Gastrocnemius medialis (tissue), 4 donors: ENCODE results near the gene MAP3K7. TPM values are rescaled to one million over a fixed set of nuclear protein-coding genes. Genes with fewer than 3 reads are reported as not detected.

Source experiments
- ATAC-seq, 2 donors: fragments of 150-250 bp; one replicate each; pipeline ENCODE4 v1.9.1; 2016
- DNase-seq, 2 donors: peaks; one replicate each; pipeline ENCODE4 v3.0.0-alpha.2; 2019
- H3K27ac ChIP-seq, 4 donors: fragments of 200-600 bp; sonication (generic); 1 replicate in 1 of 4; 2 replicates in 3 of 4; pipeline ENCODE4 v1.5.1; 2016 to 2018; ENCODE audit warnings: mild to moderate bottlenecking in 2 of 4, moderate library complexity in 1 of 4
- H3K27me3 ChIP-seq, 3 donors: fragments of 200-600 bp; sonication (generic) in 2 of 3; 1 replicate in 1 of 3; 2 replicates in 2 of 3; pipeline versions ENCODE4 v1.5.1 to v1.6.0; 2016 to 2019; ENCODE audit warnings: mild to moderate bottlenecking in 1 of 3, moderate library complexity in 1 of 3
- H3K36me3 ChIP-seq, 2 donors: fragments of 200-600 bp; sonication (generic) in 1 of 2; one replicate each; pipeline ENCODE4 v1.5.1; 2017 to 2018
- H3K4me1 ChIP-seq, 2 donors: fragments of 200-600 bp; sonication (generic) in 1 of 2; one replicate each; pipeline ENCODE4 v1.5.1; 2016 to 2017; ENCODE audit warnings: mild to moderate bottlenecking in 2 of 2
- H3K4me3 ChIP-seq, 4 donors: fragments of 200-600 bp; sonication (generic) in 3 of 4; 1 replicate in 1 of 4; 2 replicates in 3 of 4; pipeline ENCODE4 v1.5.1; 2016 to 2019; ENCODE audit warnings: mild to moderate bottlenecking in 2 of 4
- H3K9me3 ChIP-seq, 3 donors: fragments of 200-600 bp; sonication (generic) in 2 of 3; 1 replicate in 1 of 3; 2 replicates in 2 of 3; pipeline ENCODE4 v1.5.1; 2016 to 2019
- CTCF ChIP-seq, 5 experiments: fragments of 450-650 bp in 3 of 5; fragments of 200-600 bp in 2 of 5; sonication (generic) in 2 of 5; IDR thresholded peaks in 4 of 5; conservative IDR thresholded peaks in 1 of 5; 1 replicate in 4 of 5; 2 replicates in 1 of 5; pipeline ENCODE4 v1.5.1; 2016 to 2019; ENCODE audit warnings: antibody characterized with exemption in 5 of 5, mild to moderate bottlenecking in 3 of 5, moderate library complexity in 3 of 5
- POLR2A ChIP-seq, 2 donors: fragments of 450-650 bp; IDR thresholded peaks; one replicate each; pipeline ENCODE4 v1.6.1; 2017; ENCODE audit warnings: antibody characterized with exemption in 2 of 2, mild to moderate bottlenecking in 2 of 2, moderate library complexity in 2 of 2
- in situ Hi-C, 4 donors: fragments of 200-750 bp; cut with MboI; loops; one replicate each; pipeline versions ENCODE4 v1.15.0 to v1.8.0; 2017; ENCODE audit warnings: low sequenced_read_pairs in 4 of 4
- intact Hi-C: fragments of 100-400 bp; cut with DNase I; formaldehyde crosslinking; loops from one replicate; pipeline ENCODE4 v1.15.1; 2023; ENCODE audit warnings: low total_unique reads
- total RNA-seq, 4 donors: library from RNA; depleted of rRNA; stranded (reverse); fragments of >200 nt; gene quantifications; one replicate each; pipeline versions ENCODE4 v1.1.0 to v1.2.3, GENCODE V29; 2016

MAP3K7 gene
- total RNA-seq, 4 donors from 2014 or later, result 16.6 to 27.2 (median 18.9) TPM

GRCh38 chr6:90493332-90493731 is 93.5 kb downstream of the MAP3K7 start:
- DNase-seq (no peak), ATAC-seq (no peak)
- Histone ChIP-seq H3K9me3 (no peaks in the 10 kb centered on the region), H3K4me3 (no peak overlapping the region), H3K27ac (no peak overlapping the region), H3K4me1 (no peaks in the 10 kb centered on the region), H3K36me3 (no peaks in the 10 kb centered on the region), H3K27me3 (peaks cover 3 to 13% (median 8%) of the 10 kb centered on the region in 3 donors)
- in situ Hi-C loops, result no loop called here
- intact Hi-C loops, result no loop called here
- TF ChIP-seq POLR2A (IDR thresholded peaks at IDR 0.05), result no peak
- TF ChIP-seq CTCF (IDR thresholded peaks at IDR 0.05 in 4 of 5, conservative IDR thresholded peaks at IDR 0.05 in 1 of 5), result no peak

- TF ChIP-seq POLR2A (IDR thresholded peaks at IDR 0.05) (no peak), CTCF (IDR thresholded peaks at IDR 0.05 in 4 of 5, conservative IDR thresholded peaks at IDR 0.05 in 1 of 5) (no peak)
- H3K27ac ChIP-seq, result no peak overlapping the region
- DNase-seq (no peak), ATAC-seq (no peak)
- H3K4me3 ChIP-seq, result no peak overlapping the region
- peaks cover 3 to 13% (median 8%) of the 10 kb centered on the region in 3 donors for H3K27me3 ChIP-seq
- no peaks in the 10 kb centered on the region for H3K4me1 ChIP-seq
- no peaks in the 10 kb centered on the region for H3K9me3 ChIP-seq
- no peaks in the 10 kb centered on the region for H3K36me3 ChIP-seq
- intact Hi-C loops, result no loop called here
- in situ Hi-C loops, result no loop called here
These were observed 94.1 kb downstream of the MAP3K7 start for GRCh38 chr6:90492798-90493197.

- Histone ChIP-seq H3K27me3 (peaks cover 3 to 13% (median 8%) of the 10 kb centered on the region in 3 donors), H3K36me3 (no peaks in the 10 kb centered on the region), H3K4me3 (no peak overlapping the region), H3K27ac (no peak overlapping the region), H3K9me3 (no peaks in the 10 kb centered on the region), H3K4me1 (no peaks in the 10 kb centered on the region)
- DNase-seq (no peak), ATAC-seq (no peak)
- intact Hi-C loops, result no loop called here
- in situ Hi-C loops, result no loop called here
- no peak for TF ChIP-seq POLR2A (IDR thresholded peaks at IDR 0.05)
- TF ChIP-seq CTCF (IDR thresholded peaks at IDR 0.05 in 4 of 5, conservative IDR thresholded peaks at IDR 0.05 in 1 of 5), result no peak
These were observed 94.5 kb downstream of the MAP3K7 start for GRCh38 chr6:90492369-90492768.

- in situ Hi-C loops, result no loop called here
These were observed 96.7 kb downstream of the MAP3K7 start for GRCh38 chr6:90490030-90490716.

More at GRCh38 chr6:90490030-90490716, 96.7 kb downstream of the MAP3K7 start:
- intact Hi-C loops, result no loop called here
- Histone ChIP-seq H3K36me3 (no peaks in the 10 kb centered on the region), H3K27ac (no peak overlapping the region), H3K9me3 (no peaks in the 10 kb centered on the region), H3K4me3 (no peak overlapping the region), H3K4me1 (no peaks in the 10 kb centered on the region), H3K27me3 (peaks cover 1 to 9% (median 3%) of the 10 kb centered on the region in 3 donors)
- ATAC-seq, result no peak
- no peak for TF ChIP-seq CTCF (IDR thresholded peaks at IDR 0.05 in 4 of 5, conservative IDR thresholded peaks at IDR 0.05 in 1 of 5)
- TF ChIP-seq POLR2A (IDR thresholded peaks at IDR 0.05), result no peak
- DNase-seq, result no peak
